Progenitor cell of endocrine pancreas (in vitro differentiated cells): ENCODE measurements around the gene MCRIP1. TPM values are rescaled to one million over a fixed set of nuclear protein-coding genes. Genes with fewer than 3 reads are reported as not detected.

Source experiments
- DNase-seq: peaks from one replicate; pipeline ENCODE4 v3.0.0; 2021; ENCODE audit warnings: low spot score; ENCODE audit not compliant: unreplicated experiment
- H3K27ac Mint-ChIP-seq: 2 replicates; pipeline ENCODE4 v1.8.0; 2021; ENCODE audit warnings: mild to moderate bottlenecking, moderate library complexity, mixed read lengths
- H3K27me3 Mint-ChIP-seq: 2 replicates; pipeline ENCODE4 v1.8.0; 2021; ENCODE audit warnings: mixed read lengths
- H3K36me3 Mint-ChIP-seq: 2 replicates; pipeline ENCODE4 v1.8.0; 2022; ENCODE audit warnings: mixed read lengths; ENCODE audit not compliant: insufficient read depth
- H3K4me1 Mint-ChIP-seq: 2 replicates; pipeline ENCODE4 v1.8.0; 2021; ENCODE audit warnings: low read depth, mixed read lengths
- H3K4me3 Mint-ChIP-seq: 2 replicates; pipeline ENCODE4 v1.8.0; 2021; ENCODE audit warnings: low read depth, mild to moderate bottlenecking, moderate library complexity, mixed read lengths
- H3K9me3 Mint-ChIP-seq: 2 replicates; pipeline ENCODE4 v1.8.0; 2021; ENCODE audit warnings: low read depth, mixed read lengths
- CTCF ChIP-seq: fragments of 200-600 bp; sonication (generic); IDR thresholded peaks from one replicate; pipeline ENCODE4 v1.5.0; 2021; ENCODE audit warnings: antibody characterized with exemption, mild to moderate bottlenecking; ENCODE audit not compliant: unreplicated experiment
- total RNA-seq: library from RNA; stranded (reverse); gene quantifications from 2 replicates; pipeline ENCODE4 v1.2.1, GENCODE V29; 2021

MCRIP1 gene
- total RNA-seq, 1 donor from 2014 or later: 157 TPM

- no peaks in the 10 kb centered on the region for H3K4me1 Mint-ChIP-seq
- H3K27ac Mint-ChIP-seq: no peak overlapping the region
- no peak overlapping the region for H3K4me3 Mint-ChIP-seq
- no peaks in the 10 kb centered on the region for H3K9me3 Mint-ChIP-seq
- TF ChIP-seq CTCF: no peak
- no peak for DNase-seq
- peaks cover 21% of the 10 kb centered on the region for H3K36me3 Mint-ChIP-seq
- no peaks in the 10 kb centered on the region for H3K27me3 Mint-ChIP-seq
These were observed 16.4 kb upstream of the MCRIP1 start for GRCh38 chr17:81849457-81849856.

- Mint-ChIP-seq H3K4me1 (no peaks in the 10 kb centered on the region), H3K9me3 (no peaks in the 10 kb centered on the region)
These were observed 13.9 kb upstream of the MCRIP1 start for GRCh38 chr17:81846743-81847689.

GRCh38 chr17:81845881-81846742 lies 13.0 kb upstream of the MCRIP1 start:
- no peak for DNase-seq
- H3K4me1 Mint-ChIP-seq: no peaks in the 10 kb centered on the region
- no peaks in the 10 kb centered on the region for H3K9me3 Mint-ChIP-seq
- no peaks in the 10 kb centered on the region for H3K27me3 Mint-ChIP-seq
- no peak overlapping the region for H3K4me3 Mint-ChIP-seq
- H3K27ac Mint-ChIP-seq: no peak overlapping the region
- TF ChIP-seq CTCF: no peak
- H3K36me3 Mint-ChIP-seq: peaks cover 12% of the 10 kb centered on the region

More at GRCh38 chr17:81846743-81847689, 13.9 kb upstream of the MCRIP1 start:
- peaks cover 20% of the 10 kb centered on the region for H3K36me3 Mint-ChIP-seq
- H3K27ac Mint-ChIP-seq: no peak overlapping the region
- DNase-seq: no peak
- H3K27me3 Mint-ChIP-seq: no peaks in the 10 kb centered on the region
- H3K4me3 Mint-ChIP-seq: no peak overlapping the region
- TF ChIP-seq CTCF: no peak

GRCh38 chr17:81845361-81845760 lies 12.3 kb upstream of the MCRIP1 start:
- no peaks in the 10 kb centered on the region for H3K9me3 Mint-ChIP-seq
- DNase-seq: no peak
- H3K27me3 Mint-ChIP-seq: no peaks in the 10 kb centered on the region
- H3K27ac Mint-ChIP-seq: no peak overlapping the region
- TF ChIP-seq CTCF: no peak
- H3K4me3 Mint-ChIP-seq: no peak overlapping the region
- peaks cover 12% of the 10 kb centered on the region for H3K36me3 Mint-ChIP-seq
- no peaks in the 10 kb centered on the region for H3K4me1 Mint-ChIP-seq

- no peak overlapping the region for H3K4me3 Mint-ChIP-seq
- no peaks in the 10 kb centered on the region for H3K9me3 Mint-ChIP-seq
- no peak for TF ChIP-seq CTCF
- no peak for DNase-seq
- H3K36me3 Mint-ChIP-seq: peaks cover 12% of the 10 kb centered on the region
- H3K27ac Mint-ChIP-seq: no peak overlapping the region
- H3K27me3 Mint-ChIP-seq: no peaks in the 10 kb centered on the region
- H3K4me1 Mint-ChIP-seq: no peaks in the 10 kb centered on the region
These were observed 11.8 kb upstream of the MCRIP1 start for GRCh38 chr17:81844887-81845286.
